Adrenal gland (tissue), 5 donors: ENCODE results near the gene ODR4.

Experiments used
- CTCF ChIP-seq, 6 experiments: fragments of 450-650 bp in 4 of 6; fragments of 200-600 bp in 2 of 6; sonication (generic) in 1 of 6; IDR thresholded peaks; 1 replicate in 5 of 6; 2 replicates in 1 of 6; pipeline versions ENCODE4 v1.5.1 to v1.8.0; 2016 to 2021; ENCODE audit warnings: antibody characterized with exemption in 6 of 6, mild to moderate bottlenecking in 2 of 6, moderate library complexity in 1 of 6
- POLR2A ChIP-seq, 2 donors: fragments of 450-650 bp; IDR thresholded peaks; one replicate each; pipeline ENCODE4 v1.6.1; 2017; ENCODE audit warnings: antibody characterized with exemption in 2 of 2, mild to moderate bottlenecking in 2 of 2, moderate library complexity in 1 of 2
- donor health status: DM: no; HTN: no; CAD: no.

- TF ChIP-seq CTCF (IDR thresholded peaks at IDR 0.05) (no peak), POLR2A (IDR thresholded peaks at IDR 0.05) (no peak)
Observed at GRCh38 chr1:186429017-186429416, 53.4 kb downstream of the ODR4 start.
